ENCODE results near the gene WDR44.
"Not testable (repeated sequence)": the region's sequence is repeated elsewhere in the genome, so short reads cannot be mapped to it uniquely, and the experiment has no call there.

WDR44 gene

GRCh38 chrX:118360429-118361125 lies 14.7 kb downstream of the WDR44 start:
- DNase-seq, result no peak

DNA sequence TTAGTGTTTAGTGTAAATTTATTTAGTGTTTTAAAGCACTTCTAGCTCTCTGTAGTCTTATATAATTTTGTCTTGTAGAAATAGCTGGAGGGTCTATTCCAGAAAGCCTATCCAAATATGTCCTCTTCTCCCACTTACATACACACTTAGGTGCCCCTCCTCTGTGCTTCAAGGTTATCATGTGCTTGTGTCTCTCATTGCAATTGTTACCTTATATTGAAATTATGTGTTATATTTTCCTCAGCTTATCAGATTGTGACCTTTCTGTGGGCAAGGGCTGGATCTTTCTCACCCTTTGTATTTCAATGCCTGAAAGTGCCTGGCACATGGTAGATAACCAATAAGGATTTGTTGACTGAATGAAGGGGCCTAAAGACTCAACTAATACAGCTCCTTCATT lies 18.4 kb downstream of the WDR44 start:
- DNase-seq, result no peak

GRCh38 chrX:118367338-118367737 lies 21.4 kb downstream of the WDR44 start:
- DNase-seq, result no peak

- DNase-seq, result no peak
Observed at GRCh38 chrX:118368398-118368797, 22.5 kb downstream of the WDR44 start.

GRCh38 chrX:118370921-118371624 lies 25.2 kb downstream of the WDR44 start:
- no peak for DNase-seq

GRCh38 chrX:118373538-118373937 lies 27.6 kb downstream of the WDR44 start:
- no peak for DNase-seq

DNA sequence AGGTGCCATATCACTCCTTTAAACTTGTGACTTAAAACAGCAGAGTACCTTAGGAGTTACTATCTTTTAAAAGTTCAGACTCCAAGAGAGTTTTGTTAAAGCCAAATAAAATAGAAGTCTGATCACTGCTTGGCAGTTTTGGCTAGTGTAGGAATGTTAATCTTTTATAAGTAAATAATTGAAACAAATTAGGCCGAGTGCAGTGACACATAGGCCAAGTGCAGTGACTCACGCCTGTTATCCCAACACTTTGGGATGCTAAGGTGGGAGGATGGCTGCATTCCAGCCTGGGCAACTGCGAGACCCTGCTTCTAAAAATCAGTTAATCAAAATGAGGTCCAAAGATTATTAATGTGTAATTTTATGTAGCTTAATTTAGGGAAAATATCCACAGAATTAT lies 37.2 kb downstream of the WDR44 start:
- DNase-seq, result no peak

DNA sequence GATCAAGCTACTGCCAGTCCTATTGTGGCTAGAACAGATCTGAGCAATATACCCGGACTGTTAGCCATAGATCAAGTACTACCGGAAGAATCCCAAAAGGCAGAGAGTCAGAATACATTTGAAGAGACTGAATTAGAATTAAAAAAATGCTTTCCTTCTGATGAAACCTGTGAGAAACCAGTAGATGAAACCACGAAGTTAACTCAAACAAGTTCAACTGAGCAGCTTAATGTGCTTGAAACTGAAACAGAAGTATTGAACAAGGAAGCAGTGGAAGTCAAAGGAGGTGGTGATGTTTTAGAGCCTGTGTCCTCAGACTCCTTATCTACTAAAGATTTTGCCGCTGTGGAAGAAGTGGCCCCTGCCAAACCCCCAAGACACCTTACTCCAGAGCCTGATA lies 46.8 kb downstream of the WDR44 start:
- no peak for DNase-seq

GRCh38 chrX:118396113-118396512 lies 50.2 kb downstream of the WDR44 start:
- DNase-seq, result no peak

DNA sequence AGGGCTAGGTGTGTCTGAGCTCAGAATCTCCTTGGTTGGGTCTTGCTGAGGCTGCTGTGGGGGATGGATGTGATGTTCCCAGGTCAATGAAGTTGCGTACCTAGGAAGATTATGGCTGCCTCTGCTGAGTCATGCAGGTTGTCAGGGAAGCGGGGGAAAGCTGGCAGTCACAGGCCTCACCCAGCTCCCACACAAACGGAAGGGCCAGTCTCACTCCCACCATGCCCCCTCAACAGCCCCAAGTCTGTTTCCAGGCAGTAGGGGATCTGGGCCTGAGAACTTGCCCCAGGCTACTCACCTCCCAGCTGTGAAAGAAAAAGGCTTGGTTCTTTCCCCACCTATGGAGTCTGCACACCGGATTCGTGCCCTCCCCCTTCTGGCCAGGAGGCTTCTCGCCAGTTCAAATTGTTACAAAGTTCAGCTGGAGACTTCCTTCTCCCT lies 72.9 kb downstream of the WDR44 start:
- no peak for DNase-seq

GRCh38 chrX:118420462-118420861 lies 74.6 kb downstream of the WDR44 start:
- DNase-seq, result no peak

GRCh38 chrX:118423558-118423957 lies 77.7 kb downstream of the WDR44 start:
- DNase-seq, result no peak

DNA sequence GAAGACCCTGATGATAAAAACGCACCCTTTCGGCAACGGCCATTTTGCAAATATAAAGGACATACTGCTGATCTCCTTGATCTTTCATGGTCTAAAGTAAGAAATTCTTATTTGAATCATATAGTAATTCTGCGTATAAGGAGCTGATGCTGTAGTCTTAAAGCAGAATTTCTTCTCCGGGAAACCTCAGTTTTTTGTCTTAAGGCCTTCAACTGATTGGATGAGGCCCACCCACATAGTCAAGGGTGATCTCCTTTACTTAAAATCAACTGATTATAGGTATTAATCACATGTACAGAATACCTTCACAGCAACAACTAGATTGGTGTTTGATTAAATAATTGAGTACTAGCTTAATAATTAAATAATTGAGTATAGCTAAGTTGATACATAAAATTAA lies 86.9 kb downstream of the WDR44 start:
- no peak for DNase-seq

- no peak for DNase-seq
Observed at GRCh38 chrX:118437283-118437682, 91.4 kb downstream of the WDR44 start.

DNA sequence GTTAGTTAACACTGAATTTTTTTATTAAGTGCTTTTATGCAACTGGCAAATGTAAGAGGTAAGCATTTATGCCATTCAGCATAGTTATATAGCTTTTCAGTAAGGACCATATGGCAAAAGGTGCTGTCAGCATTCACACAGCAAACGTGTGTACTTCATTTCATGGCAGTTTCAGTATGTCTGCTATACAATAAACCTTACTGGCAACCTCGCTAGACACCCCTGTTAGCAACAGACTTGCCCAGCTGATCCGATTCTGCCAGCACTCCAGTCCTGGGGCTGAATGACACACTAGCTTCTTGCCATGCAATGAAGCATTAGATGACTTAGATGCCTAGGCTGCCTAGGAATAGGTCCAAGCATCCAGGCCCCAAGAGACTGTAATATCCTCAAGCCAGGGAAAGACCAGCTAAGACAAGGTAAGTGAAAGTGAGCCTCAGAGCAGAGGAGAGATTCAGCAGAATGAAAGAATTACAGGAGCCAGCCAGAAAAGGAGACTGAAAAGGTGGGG lies 102.4 kb downstream of the WDR44 start:
- DNase-seq, result no peak

DNA sequence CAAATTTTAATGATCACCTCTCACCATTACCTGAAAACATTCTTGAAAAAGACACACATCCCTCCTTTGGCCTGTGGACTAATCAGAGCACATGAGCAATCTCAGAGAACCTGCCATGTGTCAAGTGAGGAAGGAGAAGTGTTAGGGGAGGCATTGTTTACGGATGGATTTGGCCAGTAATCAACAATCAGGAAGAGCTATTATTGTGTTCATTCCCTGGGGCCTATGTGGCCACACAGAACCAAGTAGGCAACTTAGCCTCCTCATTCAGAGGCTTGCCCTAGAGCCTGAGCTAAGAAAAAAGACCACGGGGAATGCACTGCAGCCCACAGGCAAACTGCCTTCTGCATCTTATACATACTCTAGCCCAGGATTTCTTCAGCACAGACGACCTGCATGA lies 109.1 kb downstream of the WDR44 start:
- no peak for DNase-seq

GRCh38 chrX:118459494-118459893 lies 113.6 kb downstream of the WDR44 start:
- DNase-seq, result no peak

- no peak for DNase-seq
Observed at GRCh38 chrX:118464501-118464900, 118.6 kb downstream of the WDR44 start.

DNA sequence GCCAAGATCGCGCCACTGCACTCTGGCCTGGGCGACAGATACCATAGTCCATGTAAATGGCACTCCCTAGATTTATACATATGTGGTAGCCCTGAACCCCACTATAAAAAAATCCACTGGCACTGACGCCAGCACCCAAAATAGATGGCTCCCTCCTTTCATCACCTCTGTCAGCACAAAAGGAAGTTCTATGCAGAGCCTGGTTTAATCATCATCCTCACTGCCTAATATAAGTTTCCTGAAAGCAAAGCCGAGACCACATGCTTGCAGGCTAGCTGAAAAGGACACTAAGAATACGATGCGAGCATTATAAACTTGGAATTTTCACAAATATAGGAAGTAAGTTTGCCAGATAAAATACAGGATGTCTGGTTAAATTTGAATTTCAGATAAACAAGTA lies 122.2 kb downstream of the WDR44 start:
- no peak for DNase-seq

DNA sequence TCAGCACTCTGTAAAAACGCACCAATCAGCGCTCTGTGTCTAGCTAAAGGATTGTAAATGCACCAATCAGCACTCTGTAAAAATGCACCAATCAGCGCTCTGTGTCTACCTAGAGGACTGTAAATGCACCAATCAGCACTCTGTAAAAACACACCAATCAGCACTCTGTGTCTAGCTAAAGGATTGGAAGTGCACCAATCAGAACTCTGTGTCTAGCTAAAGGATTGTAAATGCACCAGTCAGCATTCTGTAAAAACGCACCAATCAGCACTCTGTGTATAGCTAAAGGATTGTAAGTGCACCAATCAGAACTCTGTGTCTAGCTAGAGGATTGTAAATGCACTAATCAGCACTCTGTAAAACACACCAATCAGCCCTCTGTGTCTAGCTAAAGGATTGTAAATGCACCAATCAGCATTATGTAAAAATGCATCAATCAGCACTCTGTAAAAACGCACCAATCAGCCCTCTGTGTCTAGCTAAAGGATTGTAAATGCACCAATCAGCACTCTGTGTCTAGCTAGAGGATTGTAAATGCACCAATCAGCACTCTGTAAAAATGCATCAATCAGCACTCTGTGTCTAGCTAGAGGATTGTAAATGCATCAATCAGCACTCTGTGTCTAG lies 124.9 kb downstream of the WDR44 start:
- not testable (repeated sequence) for DNase-seq

GRCh38 chrX:118474586-118474985 lies 128.7 kb downstream of the WDR44 start:
- no peak for DNase-seq

DNA sequence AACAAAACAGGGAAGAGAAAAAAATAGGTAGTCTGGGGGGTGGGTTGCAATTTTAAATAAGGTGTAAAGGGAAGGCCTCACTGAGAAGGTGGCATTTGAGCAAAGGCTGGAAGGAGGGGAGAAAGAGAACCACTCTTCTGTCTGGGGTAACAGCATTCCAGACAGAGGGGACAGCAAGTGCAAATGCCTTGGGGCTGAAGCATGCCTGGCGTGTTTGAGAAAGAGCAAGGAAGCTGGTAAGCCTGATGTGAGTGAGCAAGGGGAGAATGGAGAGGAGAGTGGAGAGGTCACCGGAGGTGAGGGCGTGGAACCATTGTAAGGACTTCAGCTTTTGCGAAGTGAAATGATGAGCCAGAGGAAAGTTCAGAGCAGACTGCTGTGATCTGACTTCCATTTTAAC lies 130.0 kb downstream of the WDR44 start:
- no peak for DNase-seq

GRCh38 chrX:118480172-118480571 lies 134.3 kb downstream of the WDR44 start:
- DNase-seq, result no peak

DNA sequence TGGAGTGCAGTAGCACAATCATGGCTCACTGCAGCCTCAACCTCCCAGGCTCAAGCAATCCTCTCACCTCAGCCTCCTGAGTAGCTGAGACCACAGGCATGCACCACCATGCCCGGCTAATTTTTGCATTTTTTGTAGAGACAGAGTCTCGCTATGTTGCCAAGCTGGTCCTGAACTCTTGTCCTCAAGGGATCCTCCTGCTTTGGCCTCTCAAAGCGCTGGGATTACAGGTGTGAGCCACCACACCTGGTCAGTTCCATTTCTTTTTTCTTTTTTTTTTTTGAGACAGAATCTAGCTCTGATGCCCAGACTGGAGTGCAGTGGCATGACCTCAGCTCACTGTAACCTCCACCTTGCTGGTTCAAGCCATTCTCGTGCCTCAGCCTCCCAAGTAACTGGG lies 136.5 kb downstream of the WDR44 start:
- DNase-seq, result not testable (repeated sequence)

All from activated CD4-positive, alpha-beta T cell treated with anti-CD3 and anti-CD28 coated beads for 1 hour (primary cell).